K562 (cell line): ENCODE results near the gene ATAD5. TPM values are rescaled to one million over a fixed set of nuclear protein-coding genes. Genes with fewer than 3 reads are reported as not detected.

ENCODE experiments used
- ARID1B ChIP-seq: fragments of 450-650 bp; IDR thresholded peaks from 2 replicates; pipeline ENCODE4 v1.6.1; 2016; ENCODE audit warnings: antibody characterized with exemption, mild to moderate bottlenecking, inconsistent platforms
- CBX8 ChIP-seq: fragments of 200-600 bp; sonication (generic); IDR thresholded peaks from 2 replicates; pipeline ENCODE4 v1.6.1; 2012; ENCODE audit warnings: borderline replicate concordance, mixed run types, low read depth, mild to moderate bottlenecking, moderate library complexity, mixed read lengths, low read length, control low read depth, inconsistent platforms; ENCODE audit not compliant: poor library complexity, severe bottlenecking; ENCODE audit errors: extremely low read depth
- CC2D1A ChIP-seq: fragments of 450-650 bp; IDR thresholded peaks from 2 replicates; pipeline ENCODE4 v1.6.1; 2017; ENCODE audit warnings: mild to moderate bottlenecking
- CTBP1 ChIP-seq: fragments of 450-650 bp; IDR thresholded peaks from 2 replicates; pipeline ENCODE4 v1.6.1; 2016; ENCODE audit warnings: borderline replicate concordance
- CXXC5 ChIP-seq: fragments of 250-450 bp; sonication (Bioruptor Pico); IDR thresholded peaks from 2 replicates; pipeline ENCODE4 v1.8.0; 2022; ENCODE audit warnings: inconsistent platforms, mild to moderate bottlenecking, moderate library complexity
- ELF1 ChIP-seq: fragments of 200-800 bp; sonication (Bioruptor generic); IDR thresholded peaks from 2 replicates; pipeline ENCODE4 v1.6.1; 2016; ENCODE audit warnings: missing genetic modification characterization, missing compliant biosample characterization
- EP400 ChIP-seq: fragments of 450-650 bp; IDR thresholded peaks from 2 replicates; pipeline ENCODE4 v1.6.1; 2017; ENCODE audit warnings: antibody characterized with exemption, mild to moderate bottlenecking, moderate library complexity
- FOXJ2 ChIP-seq: fragments of 200-800 bp; sonication (Bioruptor generic); IDR thresholded peaks from 2 replicates; pipeline ENCODE4 v1.6.1; 2016; ENCODE audit warnings: missing genetic modification characterization, missing compliant biosample characterization
- ILK ChIP-seq: fragments of 450-650 bp; IDR thresholded peaks from 2 replicates; pipeline ENCODE4 v1.6.1; 2016; ENCODE audit warnings: missing genetic modification characterization, low read depth, mild to moderate bottlenecking, missing compliant biosample characterization, moderate library complexity, borderline replicate concordance
- LARP7 ChIP-seq: fragments of 450-650 bp; IDR thresholded peaks from 2 replicates; pipeline ENCODE4 v1.6.1; 2016
- PHB2 ChIP-seq: fragments of 450-650 bp; IDR thresholded peaks from 2 replicates; pipeline ENCODE4 v1.6.1; 2017; ENCODE audit warnings: low read depth
- PHF21A ChIP-seq: fragments of 450-650 bp; IDR thresholded peaks from 2 replicates; pipeline ENCODE4 v1.6.1; 2017; ENCODE audit warnings: low read depth, borderline replicate concordance
- SMARCE1 ChIP-seq: fragments of 450-650 bp; IDR thresholded peaks from 2 replicates; pipeline ENCODE4 v1.7.1; 2016; ENCODE audit warnings: mild to moderate bottlenecking
- ZNF589 ChIP-seq: fragments of 200-800 bp; sonication (Bioruptor generic); IDR thresholded peaks from 2 replicates; pipeline ENCODE4 v1.6.1; 2016; ENCODE audit warnings: low read depth, missing genetic modification characterization, missing compliant biosample characterization
- ZNF699 ChIP-seq: fragments of 250-450 bp; sonication (Bioruptor Pico); IDR thresholded peaks from 2 replicates; pipeline ENCODE4 v1.8.0; 2021; ENCODE audit warnings: mild to moderate bottlenecking, moderate library complexity; ENCODE audit not compliant: insufficient replicate concordance
- polyA plus RNA-seq, 8 experiments: library from polyadenylated mRNA; depleted of rRNA in 4 of 8; stranded (reverse) in 5 of 8; unstranded in 3 of 8; fragments of >200 nt; fragmentation: Nextera tagmentation in 2 of 8; fragmentation: Illumina TruSeq in 1 of 8; extraction: Ambion mirVana in 2 of 8; extraction: Trizol in 1 of 8; gene quantifications; 2 replicates each; pipeline versions ENCODE4 v1.2.1 to v1.2.3, GENCODE V29; 2011 to 2014; ENCODE audit warnings: inconsistent platforms in 1 of 8, missing spikeins in 1 of 8
- total RNA-seq, 7 experiments: library from RNA; depleted of rRNA in 6 of 7; stranded (reverse); fragments of >200 nt in 6 of 7; fragmentation: Illumina TruSeq in 2 of 7; extraction: Trizol in 2 of 7; gene quantifications; 2 replicates each; pipeline versions ENCODE4 v1.2.1 to v1.2.3, GENCODE V29; 2011 to 2021; ENCODE audit warnings: low replicate concordance in 1 of 7
- TF ChIP-seq, protein P1 (sequence below): fragments of 450-650 bp; formaldehyde crosslinking; IDR thresholded peaks from 2 replicates; pipeline ENCODE4 v1.4.0; 2022; ENCODE audit warnings: missing genetic modification characterization
- TF ChIP-seq, protein P2 (sequence below): sonication (generic); formaldehyde crosslinking; IDR thresholded peaks from 2 replicates; pipeline ENCODE4 v1.8.0; 2023; ENCODE audit warnings: missing genetic modification reagents, mild to moderate bottlenecking, borderline replicate concordance
- TF ChIP-seq, protein P3 (sequence below): sonication (generic); formaldehyde crosslinking; IDR thresholded peaks from 2 replicates; pipeline ENCODE4 v1.8.0; 2023; ENCODE audit warnings: mild to moderate bottlenecking, missing genetic modification reagents

Gene ATAD5
- total and polyA plus RNA-seq, 9 of the 15 experiments (the other 6 are each of a cell fraction or from before 2014, with no cell fraction given) = 4.6 to 25.6 (median 19.5) TPM

DNA sequence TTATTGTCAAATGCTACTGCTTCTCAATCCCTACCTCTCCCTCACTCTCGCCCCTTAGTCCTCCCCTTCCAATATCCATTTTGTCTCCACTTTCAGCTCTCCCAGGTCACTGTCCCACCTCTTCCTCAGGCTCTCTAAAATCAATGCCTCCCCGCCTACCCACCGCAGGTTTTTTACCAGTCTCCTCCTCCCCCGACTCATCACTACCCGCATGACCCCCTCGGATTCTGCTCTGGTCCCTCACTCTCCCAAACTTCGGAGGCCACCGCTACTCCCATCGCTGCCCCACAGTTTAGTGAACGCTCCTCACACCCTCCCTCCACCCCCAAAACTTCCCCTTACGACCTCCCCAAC lies 7.8 kb upstream of the ATAD5 start (continued):
- TF ChIP-seq, protein P1, sequence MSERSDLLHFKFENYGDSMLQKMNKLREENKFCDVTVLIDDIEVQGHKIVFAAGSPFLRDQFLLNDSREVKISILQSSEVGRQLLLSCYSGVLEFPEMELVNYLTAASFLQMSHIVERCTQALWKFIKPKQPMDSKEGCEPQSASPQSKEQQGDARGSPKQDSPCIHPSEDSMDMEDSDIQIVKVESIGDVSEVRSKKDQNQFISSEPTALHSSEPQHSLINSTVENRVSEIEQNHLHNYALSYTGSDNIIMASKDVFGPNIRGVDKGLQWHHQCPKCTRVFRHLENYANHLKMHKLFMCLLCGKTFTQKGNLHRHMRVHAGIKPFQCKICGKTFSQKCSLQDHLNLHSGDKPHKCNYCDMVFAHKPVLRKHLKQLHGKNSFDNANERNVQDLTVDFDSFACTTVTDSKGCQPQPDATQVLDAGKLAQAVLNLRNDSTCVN = no peak
- 0 out of 2 replicates have a peak, but pooled peaks have one; percentile 37 for TF ChIP-seq SMARCE1
- 0 out of 2 replicates have a peak, but pooled peaks have one; percentile 10 for TF ChIP-seq ZNF589 (CRISPR knock-in tag)
- TF ChIP-seq ILK (tag) = no peak
- no peak for TF ChIP-seq FOXJ2 (tag)
- no peak for TF ChIP-seq CTBP1
- TF ChIP-seq LARP7 = 0 out of 2 replicates have a peak, but pooled peaks have one; percentile 42
- TF ChIP-seq, protein P2, sequence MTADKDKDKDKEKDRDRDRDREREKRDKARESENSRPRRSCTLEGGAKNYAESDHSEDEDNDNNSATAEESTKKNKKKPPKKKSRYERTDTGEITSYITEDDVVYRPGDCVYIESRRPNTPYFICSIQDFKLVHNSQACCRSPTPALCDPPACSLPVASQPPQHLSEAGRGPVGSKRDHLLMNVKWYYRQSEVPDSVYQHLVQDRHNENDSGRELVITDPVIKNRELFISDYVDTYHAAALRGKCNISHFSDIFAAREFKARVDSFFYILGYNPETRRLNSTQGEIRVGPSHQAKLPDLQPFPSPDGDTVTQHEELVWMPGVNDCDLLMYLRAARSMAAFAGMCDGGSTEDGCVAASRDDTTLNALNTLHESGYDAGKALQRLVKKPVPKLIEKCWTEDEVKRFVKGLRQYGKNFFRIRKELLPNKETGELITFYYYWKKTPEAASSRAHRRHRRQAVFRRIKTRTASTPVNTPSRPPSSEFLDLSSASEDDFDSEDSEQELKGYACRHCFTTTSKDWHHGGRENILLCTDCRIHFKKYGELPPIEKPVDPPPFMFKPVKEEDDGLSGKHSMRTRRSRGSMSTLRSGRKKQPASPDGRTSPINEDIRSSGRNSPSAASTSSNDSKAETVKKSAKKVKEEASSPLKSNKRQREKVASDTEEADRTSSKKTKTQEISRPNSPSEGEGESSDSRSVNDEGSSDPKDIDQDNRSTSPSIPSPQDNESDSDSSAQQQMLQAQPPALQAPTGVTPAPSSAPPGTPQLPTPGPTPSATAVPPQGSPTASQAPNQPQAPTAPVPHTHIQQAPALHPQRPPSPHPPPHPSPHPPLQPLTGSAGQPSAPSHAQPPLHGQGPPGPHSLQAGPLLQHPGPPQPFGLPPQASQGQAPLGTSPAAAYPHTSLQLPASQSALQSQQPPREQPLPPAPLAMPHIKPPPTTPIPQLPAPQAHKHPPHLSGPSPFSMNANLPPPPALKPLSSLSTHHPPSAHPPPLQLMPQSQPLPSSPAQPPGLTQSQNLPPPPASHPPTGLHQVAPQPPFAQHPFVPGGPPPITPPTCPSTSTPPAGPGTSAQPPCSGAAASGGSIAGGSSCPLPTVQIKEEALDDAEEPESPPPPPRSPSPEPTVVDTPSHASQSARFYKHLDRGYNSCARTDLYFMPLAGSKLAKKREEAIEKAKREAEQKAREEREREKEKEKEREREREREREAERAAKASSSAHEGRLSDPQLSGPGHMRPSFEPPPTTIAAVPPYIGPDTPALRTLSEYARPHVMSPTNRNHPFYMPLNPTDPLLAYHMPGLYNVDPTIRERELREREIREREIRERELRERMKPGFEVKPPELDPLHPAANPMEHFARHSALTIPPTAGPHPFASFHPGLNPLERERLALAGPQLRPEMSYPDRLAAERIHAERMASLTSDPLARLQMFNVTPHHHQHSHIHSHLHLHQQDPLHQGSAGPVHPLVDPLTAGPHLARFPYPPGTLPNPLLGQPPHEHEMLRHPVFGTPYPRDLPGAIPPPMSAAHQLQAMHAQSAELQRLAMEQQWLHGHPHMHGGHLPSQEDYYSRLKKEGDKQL (CRISPR knock-in tag) = no peak
- TF ChIP-seq, protein P3, sequence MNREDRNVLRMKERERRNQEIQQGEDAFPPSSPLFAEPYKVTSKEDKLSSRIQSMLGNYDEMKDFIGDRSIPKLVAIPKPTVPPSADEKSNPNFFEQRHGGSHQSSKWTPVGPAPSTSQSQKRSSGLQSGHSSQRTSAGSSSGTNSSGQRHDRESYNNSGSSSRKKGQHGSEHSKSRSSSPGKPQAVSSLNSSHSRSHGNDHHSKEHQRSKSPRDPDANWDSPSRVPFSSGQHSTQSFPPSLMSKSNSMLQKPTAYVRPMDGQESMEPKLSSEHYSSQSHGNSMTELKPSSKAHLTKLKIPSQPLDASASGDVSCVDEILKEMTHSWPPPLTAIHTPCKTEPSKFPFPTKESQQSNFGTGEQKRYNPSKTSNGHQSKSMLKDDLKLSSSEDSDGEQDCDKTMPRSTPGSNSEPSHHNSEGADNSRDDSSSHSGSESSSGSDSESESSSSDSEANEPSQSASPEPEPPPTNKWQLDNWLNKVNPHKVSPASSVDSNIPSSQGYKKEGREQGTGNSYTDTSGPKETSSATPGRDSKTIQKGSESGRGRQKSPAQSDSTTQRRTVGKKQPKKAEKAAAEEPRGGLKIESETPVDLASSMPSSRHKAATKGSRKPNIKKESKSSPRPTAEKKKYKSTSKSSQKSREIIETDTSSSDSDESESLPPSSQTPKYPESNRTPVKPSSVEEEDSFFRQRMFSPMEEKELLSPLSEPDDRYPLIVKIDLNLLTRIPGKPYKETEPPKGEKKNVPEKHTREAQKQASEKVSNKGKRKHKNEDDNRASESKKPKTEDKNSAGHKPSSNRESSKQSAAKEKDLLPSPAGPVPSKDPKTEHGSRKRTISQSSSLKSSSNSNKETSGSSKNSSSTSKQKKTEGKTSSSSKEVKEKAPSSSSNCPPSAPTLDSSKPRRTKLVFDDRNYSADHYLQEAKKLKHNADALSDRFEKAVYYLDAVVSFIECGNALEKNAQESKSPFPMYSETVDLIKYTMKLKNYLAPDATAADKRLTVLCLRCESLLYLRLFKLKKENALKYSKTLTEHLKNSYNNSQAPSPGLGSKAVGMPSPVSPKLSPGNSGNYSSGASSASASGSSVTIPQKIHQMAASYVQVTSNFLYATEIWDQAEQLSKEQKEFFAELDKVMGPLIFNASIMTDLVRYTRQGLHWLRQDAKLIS (CRISPR knock-in tag) = no peak
- TF ChIP-seq EP400 = no peak
- TF ChIP-seq ELF1 (tag) = no peak
- TF ChIP-seq PHF21A = no peak
- TF ChIP-seq ARID1B = 0 out of 2 replicates have a peak, but pooled peaks have one; percentile 14
- no peak for TF ChIP-seq ZNF699 (CRISPR knock-in tag)
- TF ChIP-seq CXXC5 (CRISPR knock-in tag) = no peak
- peak; percentile 56; the same call in 1 of the 2 replicates for TF ChIP-seq PHB2
- TF ChIP-seq CC2D1A = 0 out of 2 replicates have a peak, but pooled peaks have one; percentile 41
- no peak for TF ChIP-seq CBX8
